ENCODE measurements around the gene LARGE2.

- TF ChIP-seq CTCF (IDR thresholded peaks at IDR 0.05; ENCODE audit: low read depth, low read length) (no peak), POLR2A (IDR thresholded peaks at IDR 0.05; ENCODE audit: extremely low read depth, insufficient read length) (no peak), MAX (IDR thresholded peaks at IDR 0.05; ENCODE audit: low read depth, low read length) (no peak), MYC (IDR thresholded peaks at IDR 0.05; ENCODE audit: low read depth, low read length) (no peak)
Measured at GRCh38 chr11:45932217-45932616, 9.8 kb downstream of the LARGE2 start.

All from NB4 (cell line).